Bronchial smooth muscle cell (primary cell): ENCODE measurements around the gene UBA6. TPM values are rescaled to one million over a fixed set of nuclear protein-coding genes. Genes with fewer than 3 reads are reported as not detected.

Experiments used
- total RNA-seq: library from RNA; depleted of rRNA; stranded (reverse); fragments of >200 nt; gene quantifications from 2 replicates; pipeline ENCODE4 v1.2.1, GENCODE V29; 2014

UBA6 gene
- total RNA-seq, result 45.1 and 128 TPM in 2 replicates

DNA sequence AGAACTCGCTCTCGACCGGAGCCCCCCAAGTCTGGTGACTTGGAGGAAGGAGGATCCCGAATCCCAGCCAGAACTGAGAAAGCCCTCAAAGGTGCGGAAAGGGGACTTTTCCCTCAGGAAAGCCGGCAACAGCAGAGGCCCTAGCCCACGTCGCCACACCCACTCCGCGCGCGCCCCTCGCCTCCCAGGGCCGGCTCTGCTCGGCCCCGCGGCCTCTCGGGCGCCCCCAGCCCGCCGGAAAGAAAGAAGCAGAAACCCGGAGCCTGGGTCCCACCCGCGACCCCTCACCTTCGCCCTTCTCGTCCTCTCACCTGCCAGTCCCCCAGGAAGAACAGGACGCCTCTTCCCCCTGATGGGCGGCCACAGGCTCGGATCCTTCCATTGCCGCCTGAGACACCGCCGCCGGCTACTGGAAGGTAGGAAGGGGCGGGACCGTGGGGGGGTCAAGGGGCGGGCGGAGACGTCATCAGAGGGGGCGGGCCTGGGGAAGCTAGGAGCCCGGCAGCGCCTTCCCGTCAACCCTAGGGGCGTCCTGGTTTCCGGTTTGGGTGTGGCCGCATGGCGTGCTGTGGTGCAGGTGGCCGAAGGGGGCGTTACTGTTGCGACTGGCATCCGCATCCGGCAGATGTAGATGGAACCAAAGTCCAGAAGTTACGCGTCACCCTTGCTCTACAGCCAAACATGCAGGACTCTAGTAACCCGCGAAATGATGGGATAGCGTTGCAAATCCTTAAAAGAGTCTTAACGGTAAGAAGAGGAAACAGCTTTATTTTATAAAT lies at the start of gene UBA6:
Gene UBA6 (minus strand): TSS at position 418 of the 779 bp plus-strand sequence. CDS start 36 bp downstream, at position 382.

Other genes starting within 250 kb of the UBA6 start
- 8.3 and 8.7 TPM in 2 replicates for gene CENPC, start 155.7 kb downstream of the UBA6 start, total RNA-seq
- gene STAP1, start 142.4 kb downstream of the UBA6 start, total RNA-seq, result not detected in 2 replicates
- gene GNRHR, start 53.2 kb upstream of the UBA6 start, total RNA-seq, result not detected in 2 replicates
- under 0.01 TPM in 2 replicates for gene TMPRSS11D, start 182.8 kb upstream of the UBA6 start, total RNA-seq